SKM-1 treated with dmso at 0.1 percent for 144 hours (cell line): ENCODE data around the gene AKIP1.
"Not testable (repeated sequence)": the region's sequence is repeated elsewhere in the genome, so short reads cannot be mapped to it uniquely, and the experiment has no call there.

Experiments
- DNase-seq: peaks from one replicate; lab custom pipeline; 2025; ENCODE audit not compliant: unreplicated experiment; lab: John Stamatoyannopoulos, UW

The AKIP1 gene, protein sequence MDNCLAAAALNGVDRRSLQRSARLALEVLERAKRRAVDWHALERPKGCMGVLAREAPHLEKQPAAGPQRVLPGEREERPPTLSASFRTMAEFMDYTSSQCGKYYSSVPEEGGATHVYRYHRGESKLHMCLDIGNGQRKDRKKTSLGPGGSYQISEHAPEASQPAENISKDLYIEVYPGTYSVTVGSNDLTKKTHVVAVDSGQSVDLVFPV

DNA sequence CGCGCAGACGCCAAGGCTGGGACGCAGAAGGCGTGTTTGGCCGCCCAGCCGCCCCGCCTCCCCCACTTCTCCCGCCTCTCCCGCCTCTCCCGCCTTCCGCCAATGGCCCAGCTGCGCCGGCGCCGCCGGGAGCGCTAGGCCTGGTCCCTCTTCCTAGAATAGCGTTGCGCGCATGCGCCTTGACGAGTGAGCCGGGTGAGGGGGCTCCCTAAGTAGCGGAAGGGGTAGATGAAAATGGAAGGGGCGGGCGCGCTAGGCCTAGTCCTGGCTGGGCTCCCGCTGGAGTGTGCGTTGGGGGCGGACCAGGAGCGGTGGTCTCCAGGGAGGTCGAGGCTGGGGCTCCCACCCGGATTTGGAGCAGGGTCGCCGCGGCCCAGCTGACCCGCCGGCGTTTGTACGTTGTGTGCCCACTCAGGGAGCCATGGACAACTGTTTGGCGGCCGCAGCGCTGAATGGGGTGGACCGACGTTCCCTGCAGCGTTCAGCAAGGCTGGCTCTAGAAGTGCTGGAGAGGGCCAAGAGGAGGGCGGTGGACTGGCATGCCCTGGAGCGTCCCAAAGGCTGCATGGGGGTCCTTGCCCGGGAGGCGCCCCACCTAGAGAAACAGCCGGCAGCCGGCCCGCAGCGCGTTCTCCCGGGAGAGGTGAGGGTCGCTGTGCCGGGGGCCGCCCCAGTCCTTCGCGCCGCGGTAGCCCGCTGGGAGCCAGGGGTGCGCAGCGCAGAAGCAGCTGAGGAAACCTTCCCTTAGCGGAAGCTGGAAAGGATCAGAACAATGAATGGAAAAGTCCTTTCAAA, at the start of gene AKIP1:
Gene AKIP1, plus strand, starts transcription at position 161 of the 795 bp plus-strand sequence. Its CDS starts 261 bp downstream, at position 422.
- peak; percentile 85 for DNase-seq

DNA sequence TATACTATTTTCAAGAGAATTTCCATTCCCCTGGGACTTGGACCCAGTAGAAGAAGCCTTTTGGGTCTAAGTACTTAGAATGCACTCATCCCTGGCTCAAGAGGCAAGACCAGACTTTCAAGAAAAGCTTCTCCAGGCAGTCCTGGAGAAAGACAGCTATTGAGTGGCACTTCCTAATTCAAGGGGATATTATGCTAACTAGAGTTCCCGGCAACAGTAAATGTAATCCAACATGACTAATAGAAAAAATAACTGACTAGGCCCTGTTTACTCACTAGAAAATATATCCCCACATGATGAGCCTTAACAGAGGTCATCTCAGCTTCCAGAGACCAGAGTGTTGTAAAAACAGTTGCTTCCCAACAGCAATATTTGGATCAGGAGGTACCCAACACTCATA, 47.2 kb upstream of the AKIP1 start:
- no peak for DNase-seq

DNA sequence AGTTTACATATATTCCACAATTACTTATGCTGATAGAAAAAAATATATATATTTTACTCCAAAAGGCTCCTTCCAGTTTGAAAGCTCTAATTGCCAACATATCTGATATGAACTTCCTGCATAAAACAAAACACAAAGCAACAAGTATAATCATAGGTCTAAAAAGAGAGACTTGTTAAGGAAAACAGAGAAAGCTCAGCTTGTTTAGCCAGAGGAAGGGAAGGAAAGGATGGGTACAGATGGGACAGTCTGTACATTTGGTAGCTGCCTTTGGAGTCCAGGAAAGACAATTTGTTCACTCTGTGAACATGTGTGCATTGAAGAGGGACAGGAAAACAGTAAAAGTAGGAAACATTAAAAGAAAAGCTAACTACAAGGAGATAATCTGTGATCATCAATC, 45.7 kb upstream of the AKIP1 start:
- no peak for DNase-seq

DNA sequence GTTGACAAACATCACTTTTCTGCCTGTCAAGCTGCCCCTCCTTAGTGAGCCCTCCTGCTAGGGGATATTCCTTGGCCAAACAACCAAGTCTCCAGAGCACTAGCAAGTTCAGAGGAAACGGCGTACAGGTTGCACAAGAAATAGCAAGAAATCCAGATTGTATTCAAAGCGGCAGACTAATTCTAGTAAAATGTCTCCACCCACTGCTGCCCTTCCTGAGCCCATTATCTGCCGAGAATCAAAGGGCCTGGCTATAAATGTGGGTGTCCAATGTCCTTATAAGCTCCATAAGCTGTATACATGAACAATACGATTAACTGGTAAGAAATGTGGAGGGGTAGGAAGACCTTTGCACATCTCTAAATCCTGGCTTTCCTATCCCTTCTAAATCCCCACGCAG, 44.0 kb upstream of the AKIP1 start:
- DNase-seq: no peak

DNA sequence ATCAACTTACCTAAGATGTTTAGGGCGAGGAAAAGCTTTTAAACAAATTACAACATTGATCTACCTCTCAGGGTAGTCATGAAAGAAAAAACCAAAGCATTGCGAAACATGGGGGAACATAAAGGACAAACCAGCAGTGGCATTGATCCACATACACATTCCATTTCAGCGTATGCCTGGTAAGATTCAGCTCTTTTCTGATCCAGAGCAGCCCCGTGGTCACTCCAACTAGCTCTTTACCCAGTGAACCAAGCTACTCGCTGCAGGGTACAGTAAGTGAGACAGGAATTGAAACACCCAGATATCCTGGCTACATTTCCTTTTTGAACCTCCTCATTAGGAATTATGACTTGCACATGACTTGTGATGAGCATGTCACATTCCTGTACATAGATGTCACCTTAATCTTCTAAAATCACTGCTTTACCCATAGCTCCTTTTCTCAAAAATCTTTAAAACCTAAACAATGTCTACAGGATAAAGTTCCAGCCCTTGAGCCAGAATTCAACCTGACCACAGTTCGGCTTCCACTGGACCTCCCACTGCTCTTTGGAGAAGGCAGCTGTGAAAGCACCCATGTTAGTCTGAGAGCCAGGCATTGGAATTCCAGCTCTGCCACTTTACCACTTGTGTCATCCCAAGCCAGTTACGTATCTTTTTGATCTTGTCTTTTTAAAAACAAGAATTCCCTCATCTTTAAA, 42.9 kb upstream of the AKIP1 start:
- DNase-seq: peak; percentile 4

DNA sequence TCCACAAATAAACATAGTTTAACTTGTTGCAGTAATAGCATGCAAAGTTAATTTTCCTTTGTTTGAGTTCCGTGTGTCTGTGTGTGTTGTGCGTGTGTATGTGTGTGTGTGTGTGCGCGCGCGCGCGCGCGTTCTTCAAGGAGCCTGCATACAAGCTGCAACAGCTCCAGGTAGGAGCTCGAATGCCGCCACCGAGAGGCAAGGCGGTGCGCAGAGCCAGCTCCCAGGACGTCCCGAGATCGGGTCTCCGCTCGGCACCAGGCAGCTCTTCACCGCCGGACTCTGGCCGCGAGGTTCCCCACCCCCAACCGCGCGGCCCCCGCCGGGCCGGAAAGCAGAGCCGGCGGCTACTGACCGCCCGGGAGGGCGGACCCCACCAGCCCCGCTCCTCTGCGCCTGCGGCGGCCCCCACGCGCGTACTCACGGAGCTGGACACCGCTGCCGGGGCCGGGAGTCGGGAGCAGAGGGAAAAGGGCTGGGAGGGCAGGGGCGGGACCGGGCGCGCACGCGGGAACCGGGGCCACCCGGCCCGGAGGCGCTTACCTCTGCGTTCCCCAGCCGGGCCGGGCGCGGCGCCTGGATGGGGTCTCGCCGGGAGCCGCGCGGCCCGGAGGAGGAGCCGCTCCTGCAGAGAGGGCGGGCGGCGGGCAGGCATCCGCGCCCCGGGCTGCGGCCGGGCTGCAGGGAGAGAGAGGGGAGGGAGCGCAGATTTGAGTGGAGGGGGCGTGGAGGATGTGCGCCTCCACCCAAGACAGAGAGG, 40.4 kb upstream of the AKIP1 start:
- no peak for DNase-seq

DNA sequence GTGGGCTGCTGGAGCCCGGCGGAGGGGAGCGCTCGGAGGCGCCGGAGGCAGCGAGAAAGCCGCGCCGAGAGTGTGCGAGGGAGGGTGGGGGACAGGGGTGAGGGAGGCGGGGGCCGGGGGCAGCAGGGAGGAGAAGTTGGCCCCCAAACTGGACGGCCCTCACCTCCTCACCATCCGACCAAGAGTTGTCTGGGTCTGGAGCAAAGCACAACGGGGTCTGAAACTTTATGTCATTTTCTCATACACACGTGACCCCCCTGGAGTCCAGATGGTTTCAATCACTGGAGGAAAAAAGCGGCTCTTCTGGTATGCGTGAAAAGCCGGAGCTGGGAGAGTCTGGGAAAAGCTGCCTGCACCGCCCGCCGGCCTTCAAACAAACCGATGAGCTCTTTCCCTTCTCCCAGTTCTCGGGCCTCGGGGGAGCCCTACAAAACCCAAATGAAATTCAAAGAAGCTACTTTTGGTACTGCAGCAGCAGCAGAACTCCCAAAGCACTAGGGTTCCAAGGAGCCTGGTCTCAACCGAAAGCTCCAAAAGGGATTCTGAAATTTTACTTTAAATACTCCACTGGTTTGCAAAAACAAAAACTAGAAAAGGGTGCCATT, 39.7 kb upstream of the AKIP1 start:
- DNase-seq: no peak

DNA sequence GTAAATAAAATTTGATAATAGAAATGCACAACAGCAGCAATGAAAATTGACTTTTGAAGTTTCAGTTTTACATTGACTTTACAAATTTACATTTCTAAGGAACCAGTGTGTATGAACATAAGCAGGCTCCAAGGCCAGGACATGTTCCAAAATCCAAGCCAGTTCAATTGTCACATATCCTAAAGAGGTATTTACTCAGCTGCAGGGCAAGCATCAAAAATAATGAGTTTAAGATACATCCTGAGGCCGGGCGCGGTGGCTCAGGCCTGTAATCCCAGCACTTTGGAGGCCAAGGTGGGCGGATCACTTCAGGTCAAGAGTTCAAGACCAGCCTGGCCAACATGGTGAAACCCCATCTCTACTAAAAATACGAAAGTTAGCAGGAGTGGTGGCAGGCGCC, 39.0 kb upstream of the AKIP1 start:
- DNase-seq: no peak

DNA sequence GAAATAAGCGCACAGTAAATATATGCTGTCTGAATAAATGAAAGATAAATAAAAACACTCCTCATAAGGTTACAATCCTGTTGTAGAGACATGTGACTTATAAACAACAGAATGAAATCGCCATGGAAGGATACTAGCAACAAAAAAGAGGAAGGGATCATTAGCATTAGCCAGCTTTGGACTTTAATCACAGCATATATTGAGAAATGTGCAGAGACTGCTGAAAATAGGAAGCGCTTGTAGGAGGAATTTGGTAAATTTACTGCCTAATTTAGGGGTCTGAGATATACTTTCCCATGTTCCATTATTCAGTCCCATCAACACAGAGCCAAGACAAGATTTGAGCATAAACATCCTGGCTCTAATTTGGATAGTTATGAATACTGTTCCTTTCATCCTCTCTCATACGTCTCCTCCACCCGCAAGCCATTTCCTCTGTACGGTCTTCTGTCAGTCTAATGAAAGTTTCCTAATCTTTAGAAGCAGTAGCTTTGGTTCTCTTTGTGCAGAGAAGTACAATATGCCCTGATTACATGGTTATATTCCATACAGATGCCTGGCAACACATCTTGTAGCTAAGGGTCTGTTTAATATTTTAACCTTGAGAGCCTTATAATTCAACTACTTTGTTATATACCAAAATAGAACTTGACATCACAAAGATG, 37.1 kb upstream of the AKIP1 start:
- peak; percentile 28 for DNase-seq

DNA sequence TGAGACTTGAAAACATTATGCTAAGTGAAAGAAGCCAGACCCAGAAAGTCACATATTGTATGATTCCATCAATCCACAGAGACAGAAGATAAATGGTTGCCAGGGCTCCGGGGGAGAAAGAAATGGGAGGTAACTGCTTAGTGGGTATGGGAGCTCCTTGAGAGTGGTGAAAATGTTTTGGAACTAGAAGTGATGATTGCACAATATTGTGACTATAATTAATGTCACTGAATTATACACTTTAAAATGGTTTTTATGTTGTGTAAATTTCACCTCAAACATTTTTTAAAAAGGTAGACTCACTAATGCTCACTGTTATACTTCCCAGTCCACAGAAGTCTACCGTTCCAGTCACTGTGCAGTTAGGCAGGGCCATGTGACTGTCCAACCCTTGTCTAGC, 32.2 kb upstream of the AKIP1 start:
- no peak for DNase-seq

DNA sequence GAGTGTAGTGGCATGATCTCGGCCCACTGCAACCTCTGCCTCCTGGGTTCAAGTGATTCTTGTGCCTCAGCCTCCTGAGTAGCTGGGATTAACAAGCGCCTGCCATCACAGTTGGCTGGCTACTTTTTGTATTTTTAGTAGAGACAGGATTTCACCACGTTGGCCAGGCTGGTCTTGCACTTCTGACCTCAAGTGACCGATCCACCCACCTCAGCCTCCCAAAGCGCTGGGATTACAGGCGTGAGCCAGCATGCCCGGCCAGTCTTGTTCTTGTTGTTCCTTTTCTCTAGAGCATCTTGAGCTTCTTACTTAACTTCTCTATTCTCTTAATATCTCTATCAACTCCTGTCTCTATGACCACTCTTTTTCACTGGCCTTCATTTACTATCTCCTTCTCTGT, 29.4 kb upstream of the AKIP1 start:
- DNase-seq: peak; percentile 14

DNA sequence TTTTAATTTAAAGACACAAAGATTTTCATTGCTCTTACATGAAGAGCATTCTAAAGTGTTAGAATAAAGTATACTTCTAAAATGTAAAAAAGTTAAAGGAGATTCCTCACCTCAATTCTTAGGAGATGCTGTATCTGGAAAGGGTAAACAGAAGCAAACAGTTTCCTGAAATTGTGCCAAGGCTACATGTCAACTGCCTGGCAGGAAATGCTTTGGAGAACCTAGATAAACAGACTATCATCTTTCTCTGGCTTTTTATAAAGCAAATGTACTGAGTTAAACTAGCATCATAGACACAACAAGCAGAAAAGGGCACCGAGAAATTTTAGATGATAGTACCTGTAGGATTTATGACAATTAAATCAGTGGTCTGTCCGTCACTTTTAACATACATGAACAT, 24.7 kb upstream of the AKIP1 start:
- no peak for DNase-seq

DNA sequence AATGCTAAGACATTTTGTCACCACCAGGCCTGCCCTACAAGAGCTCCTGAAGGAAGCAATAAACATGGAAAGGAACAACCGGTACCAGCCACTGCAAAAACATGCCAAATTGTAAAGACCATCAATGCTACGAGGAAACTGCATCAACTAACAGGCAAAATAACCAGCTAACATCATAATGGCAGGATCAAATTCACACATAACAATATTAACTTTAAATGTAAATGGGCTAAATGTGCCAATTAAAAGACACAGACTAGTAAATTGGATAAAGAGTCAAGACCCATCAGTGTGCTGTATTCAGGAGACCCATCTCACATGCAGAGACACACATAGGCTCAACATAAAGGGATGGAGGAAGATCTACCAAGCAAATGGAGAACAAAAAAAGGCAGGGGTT, 19.8 kb upstream of the AKIP1 start:
- not testable (repeated sequence) for DNase-seq

DNA sequence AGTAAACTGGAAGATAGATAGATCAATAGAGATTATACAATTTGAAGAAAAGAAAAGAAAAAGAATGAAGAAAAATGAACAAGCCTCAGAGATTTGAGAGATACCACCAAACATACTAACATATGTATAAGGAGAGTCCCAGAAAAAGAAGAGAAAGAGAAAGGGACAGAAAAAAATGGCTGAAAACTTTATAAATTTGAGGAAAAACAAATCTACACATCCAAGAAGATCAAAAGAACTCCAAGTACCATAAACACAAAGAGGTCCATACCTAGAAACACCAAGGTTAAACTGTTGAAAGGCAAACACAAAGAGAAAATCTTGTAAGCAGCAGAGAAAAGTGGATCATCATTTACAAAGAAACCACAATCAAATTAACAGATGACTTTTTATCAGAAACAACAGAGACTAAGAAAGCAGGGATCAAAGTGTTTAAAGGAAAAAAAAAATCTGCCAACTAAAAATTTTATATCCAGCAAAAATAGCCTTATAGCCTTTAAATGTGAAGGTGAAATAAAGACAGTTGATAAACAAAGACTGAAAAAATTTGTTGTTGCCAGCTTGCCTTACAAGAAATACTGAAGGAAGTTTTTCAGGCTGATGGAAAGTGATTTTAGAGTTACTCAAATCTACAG, 11.8 kb upstream of the AKIP1 start:
- DNase-seq: no peak

DNA sequence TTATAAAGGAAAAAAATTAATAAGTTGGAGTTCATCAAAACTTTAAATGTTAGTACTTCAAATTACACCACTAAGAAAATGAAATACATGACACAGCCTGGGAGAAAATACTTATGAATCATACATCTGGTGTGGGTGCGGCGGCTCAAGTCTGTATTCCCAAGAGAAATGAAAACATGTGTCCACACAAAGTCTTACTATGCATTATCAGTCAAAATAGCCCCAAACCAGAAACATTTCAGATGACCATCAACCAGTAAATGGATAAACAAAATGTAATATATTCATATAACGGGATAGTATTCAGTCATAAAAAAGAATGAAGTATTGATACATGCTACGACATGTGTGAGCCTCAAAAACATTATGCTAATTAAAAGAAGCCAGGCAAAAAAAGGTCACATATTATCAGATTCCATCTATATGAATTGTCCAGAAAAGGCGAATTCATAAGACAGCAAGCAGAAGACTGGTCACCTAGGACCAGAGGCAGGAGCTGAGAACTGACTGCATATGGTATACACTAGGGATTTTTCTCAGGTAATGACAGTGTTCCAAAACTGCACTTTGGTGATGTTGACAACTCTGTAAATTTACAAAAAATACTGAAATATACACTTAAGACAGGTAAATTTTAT, 5.3 kb upstream of the AKIP1 start:
- no peak for DNase-seq

DNA sequence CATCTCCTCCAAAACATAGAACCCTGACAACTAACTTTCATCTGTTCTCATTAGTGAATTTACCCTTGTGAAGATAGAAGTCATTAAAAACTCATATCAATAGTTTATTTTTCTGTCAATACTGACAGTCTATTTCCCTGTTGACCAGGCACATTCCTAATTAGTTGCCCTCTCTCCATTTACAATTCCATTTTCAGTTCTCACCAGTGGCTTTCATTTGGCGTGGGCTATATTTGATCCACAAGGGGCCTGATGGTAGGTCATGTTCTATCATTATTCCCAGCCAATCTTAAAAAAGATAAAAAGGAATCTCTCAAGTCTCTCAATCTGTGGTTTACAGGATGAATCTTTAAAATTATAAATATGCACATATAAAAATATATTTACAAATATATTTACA, 3.9 kb upstream of the AKIP1 start:
- DNase-seq: no peak

DNA sequence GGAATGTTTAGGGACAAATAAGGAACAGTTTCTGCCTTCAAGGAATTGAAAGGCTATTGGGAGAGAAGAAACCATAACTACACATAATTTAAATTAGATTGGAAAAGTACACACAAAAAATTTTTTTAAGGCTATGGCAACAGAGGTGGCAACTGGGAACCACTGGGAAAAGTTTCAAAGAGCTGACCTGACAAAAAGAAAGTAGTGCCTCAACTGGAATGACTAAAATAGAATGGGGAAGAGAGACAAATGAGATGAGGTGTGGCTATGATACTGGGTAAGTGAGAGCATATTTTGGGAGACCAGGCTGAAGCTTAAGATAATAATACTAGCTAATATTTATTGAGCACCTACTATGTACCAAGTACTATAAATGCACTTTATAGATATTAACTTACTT, 2.9 kb upstream of the AKIP1 start:
- no peak for DNase-seq

DNA sequence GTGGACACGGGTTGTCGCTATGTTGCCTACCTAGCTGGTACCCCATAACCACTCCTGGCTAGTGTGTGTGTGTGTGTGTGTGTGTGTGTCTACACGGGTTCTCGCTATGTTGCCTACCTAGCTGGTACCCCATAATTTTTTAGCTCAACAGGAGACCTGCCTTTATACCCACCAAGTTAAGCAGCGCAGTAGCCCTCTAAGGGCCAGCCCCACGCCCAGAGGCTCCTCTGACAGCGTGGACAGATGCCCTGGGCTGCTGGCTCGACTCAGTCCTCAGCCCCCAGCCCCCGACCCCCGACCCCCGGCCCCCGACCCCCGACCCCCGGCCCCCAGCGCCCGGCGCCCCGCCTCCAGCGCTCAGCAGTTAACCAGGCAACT, 351 bp upstream of the AKIP1 start:
- DNase-seq: no peak

DNA sequence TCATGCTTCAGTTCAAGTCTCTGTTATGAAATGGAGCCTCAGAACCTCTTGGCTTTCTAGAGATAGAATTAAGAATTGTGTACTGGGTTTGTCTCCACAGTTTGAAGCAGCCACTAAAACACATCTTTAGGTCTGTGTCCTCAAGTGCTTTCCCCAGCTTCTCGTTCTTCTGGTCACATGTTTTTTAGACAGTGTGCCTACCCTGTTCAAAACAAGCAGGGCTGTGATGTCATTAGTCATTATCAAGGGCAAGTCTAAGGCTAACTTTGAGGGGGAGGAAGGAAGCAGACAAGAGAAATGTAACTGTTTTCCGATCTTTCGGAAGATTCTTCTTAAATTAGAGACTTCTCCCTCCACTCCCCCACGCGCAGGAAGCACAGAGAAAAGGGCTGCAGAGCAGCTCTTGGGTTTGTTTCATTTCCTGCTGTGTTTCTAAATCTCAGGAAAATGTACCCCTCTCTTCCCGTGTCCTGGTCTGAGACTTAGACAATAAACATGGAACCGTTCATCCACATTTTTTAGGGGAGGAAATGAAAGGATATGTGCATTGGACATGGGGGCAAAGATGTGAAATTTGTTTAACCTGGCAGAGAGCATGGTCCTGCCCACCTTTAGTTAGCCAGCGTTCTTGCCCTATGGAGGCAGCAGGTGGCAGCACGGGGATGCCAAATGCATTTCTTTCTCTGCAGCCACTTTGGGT, 3.1 kb downstream of the AKIP1 start:
- DNase-seq: peak; percentile 60
